ENCODE results near the gene PFN4. TPM values are rescaled to one million over a fixed set of nuclear protein-coding genes. Genes with fewer than 3 reads are reported as not detected.

Gene PFN4, protein sequence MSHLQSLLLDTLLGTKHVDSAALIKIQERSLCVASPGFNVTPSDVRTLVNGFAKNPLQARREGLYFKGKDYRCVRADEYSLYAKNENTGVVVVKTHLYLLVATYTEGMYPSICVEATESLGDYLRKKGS
- 1 to 10 TPM in 7 of 8 experiments, under 1 TPM in 1; 1.00 to 3.8 (median 2.0) TPM for total RNA-seq

DNA sequence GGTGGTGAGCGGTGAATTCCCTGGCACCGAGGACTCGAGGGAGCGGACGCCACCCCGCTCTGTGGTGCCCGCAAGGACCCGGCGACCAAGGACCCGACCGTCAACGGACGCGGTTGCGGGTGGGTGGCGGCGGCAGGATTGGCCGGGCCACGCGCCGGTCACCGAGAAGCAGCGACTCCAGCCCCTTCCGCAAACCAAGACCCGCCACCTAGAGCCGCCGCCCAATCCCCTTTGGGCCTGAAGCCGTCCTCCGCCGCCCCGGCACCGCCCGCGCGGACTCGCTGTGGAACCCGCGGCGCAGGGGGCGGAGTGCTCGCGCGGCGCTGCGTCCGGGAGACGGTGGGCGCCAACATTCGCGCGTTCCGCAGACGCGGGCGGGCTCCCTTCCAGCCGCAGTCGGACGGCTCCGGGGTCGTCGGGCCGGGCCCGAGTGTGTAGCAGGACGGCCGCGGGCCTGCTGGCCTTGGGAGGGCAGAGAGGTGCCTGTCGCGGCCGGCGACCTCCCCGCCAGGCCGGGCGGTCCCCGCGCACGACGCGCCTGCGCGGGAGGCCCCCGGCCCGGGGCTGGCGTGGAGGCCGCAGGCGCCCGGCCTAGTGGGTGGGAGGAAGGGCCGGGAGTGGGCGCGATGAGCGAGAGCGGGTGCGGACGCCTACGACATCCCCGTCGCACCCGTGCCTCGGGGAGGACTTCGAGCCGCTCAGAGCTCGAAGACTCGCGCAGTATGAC is at the start of gene PFN4, which contains the start of gene FAM228B:
PFN4 (minus strand) TSS at position 140 of the 727 bp plus-strand sequence. CDS start 799 bp downstream, outside the sequence.
FAM228B (plus strand) TSS at position 275 of the 727 bp plus-strand sequence. CDS start 893 bp downstream, outside the sequence.
- in situ Hi-C loops (cut with MboI; ENCODE audit: low pct_unique_long_range_greater_than_20kb in 2 of 9, low sequenced_read_pairs in 9 of 9, unreplicated experiment in 9 of 9): loop anchor here in 1 of 9 experiments (25.0 kb wide), 1 partner anchor 239 kb away; the partner anchor contains the start of gene ITSN2
- Histone ChIP-seq H3K4me1 (replicated peaks in 1 of 2) (peaks cover 8 to 9% of the 10 kb centered on the region in 2 donors), H3K4me3 (peak within 1 kb of the TSS; percentile 61 to 89 (median 73)), H3K27ac (peak within 1 kb of the TSS; percentile 91 to 93)
- WGBS, 10 experiments: 0 to 4% (median 0%) methylated on average over 2 to 13 of the region's 103 CpGs; no CpG with 5 or more reads in 7 of the 10 experiments
- peak; percentile 88 to 96 (median 95) for ATAC-seq (replicated peaks in 6 of 8)

DNA sequence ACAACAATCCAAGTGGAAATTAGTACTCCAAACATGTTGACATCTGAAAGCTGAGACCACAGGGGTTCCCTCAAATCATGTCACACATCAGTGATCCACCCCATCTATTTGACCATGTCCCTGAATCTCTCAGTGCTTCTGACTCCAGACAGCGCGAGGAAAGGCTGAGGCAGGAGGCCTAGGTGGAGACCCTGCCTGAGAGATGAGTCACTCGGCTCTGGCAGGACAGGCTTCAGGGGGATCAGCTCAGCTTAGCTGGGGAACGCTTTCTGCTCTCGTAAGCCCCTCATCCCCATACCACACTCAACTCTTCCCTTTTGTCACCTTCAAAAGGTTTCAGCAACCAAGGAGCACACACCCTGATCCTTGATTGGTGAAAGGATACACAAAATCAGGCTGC is 45.9 kb upstream of the PFN4 start:
- in situ Hi-C loops (cut with MboI; ENCODE audit: low pct_unique_long_range_greater_than_20kb in 2 of 9, low sequenced_read_pairs in 9 of 9, unreplicated experiment in 9 of 9): no loop called here

DNA sequence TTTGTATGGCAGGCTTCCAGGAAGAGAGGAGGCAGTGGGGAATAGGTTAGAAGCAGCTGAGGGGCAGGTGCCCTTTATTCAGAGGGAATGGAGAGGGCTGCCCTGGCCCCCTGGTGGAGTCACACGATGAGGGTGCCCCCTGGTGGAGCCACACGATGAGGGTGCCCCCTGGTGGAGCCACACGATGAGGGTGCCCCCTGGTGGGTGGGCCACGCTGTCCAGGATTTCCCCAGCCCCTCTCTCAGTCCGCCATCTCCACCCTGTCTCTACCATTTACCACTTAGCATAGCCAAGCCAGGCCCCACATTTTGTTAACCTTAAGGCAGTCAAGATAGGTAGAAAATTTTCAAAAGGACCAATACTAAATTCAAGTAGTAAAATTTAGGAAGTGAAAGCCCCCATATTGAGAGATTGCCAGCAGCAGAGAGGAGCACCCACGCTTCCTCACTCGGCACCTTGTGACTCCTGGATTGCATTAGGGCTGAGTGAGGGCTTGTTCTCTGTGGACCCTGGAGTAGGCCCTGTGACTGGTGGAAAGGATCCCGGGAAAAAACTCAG is 41.4 kb upstream of the PFN4 start:
- in situ Hi-C loops (cut with MboI; ENCODE audit: low pct_unique_long_range_greater_than_20kb in 2 of 9, low sequenced_read_pairs in 9 of 9, unreplicated experiment in 9 of 9): no loop called here
- no peak overlapping the region for H3K4me3 ChIP-seq
- 33 to 100% (median 96%) methylated on average over 1 to 3 of the region's 8 CpGs; no CpG with 5 or more reads in 1 of the 10 experiments for WGBS, 10 experiments
- H3K27ac ChIP-seq: no peak overlapping the region
- H3K4me1 ChIP-seq (replicated peaks in 1 of 2): no peaks in the 10 kb centered on the region
- ATAC-seq (replicated peaks in 6 of 8): peak in 3 of 8 experiments; percentile 59 to 89 (median 74)

More for the DNA sequence above, 45.9 kb upstream of the PFN4 start:
- H3K4me3 ChIP-seq: no peak overlapping the region
- ATAC-seq (replicated peaks in 6 of 8): peak in 2 of 8 experiments; percentile 32 to 57
- 80 to 92% (median 83%) methylated on average over 1 to 5 of the region's 5 CpGs; no CpG with 5 or more reads in 5 of the 10 experiments for WGBS, 10 experiments
- H3K27ac ChIP-seq: no peak overlapping the region
- no peaks in the 10 kb centered on the region for H3K4me1 ChIP-seq (replicated peaks in 1 of 2)

DNA sequence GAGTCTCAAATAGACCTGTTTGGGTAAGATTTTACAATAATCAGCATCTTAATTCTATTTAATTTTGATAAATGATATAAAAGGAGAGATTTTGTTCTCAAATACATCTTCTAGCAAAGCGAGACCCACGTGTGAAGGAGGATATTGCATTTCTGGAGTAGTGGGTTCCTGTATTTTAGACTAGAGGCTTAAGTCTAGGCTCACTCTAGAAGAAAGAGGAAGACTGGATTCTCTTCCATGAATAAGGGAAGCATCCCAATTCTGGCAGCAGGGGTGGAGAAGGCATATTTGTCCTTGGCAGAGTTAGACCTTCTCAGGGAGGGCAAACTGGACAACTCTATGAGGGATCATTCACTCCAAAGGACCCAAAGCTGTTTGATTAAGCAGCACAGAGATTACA is 40.5 kb upstream of the PFN4 start:
- in situ Hi-C loops (cut with MboI; ENCODE audit: low pct_unique_long_range_greater_than_20kb in 2 of 9, low sequenced_read_pairs in 9 of 9, unreplicated experiment in 9 of 9): no loop called here
- 0 to 100% (median 48%) methylated on average over 1 to 2 of the region's 2 CpGs; no CpG with 5 or more reads in 4 of the 10 experiments for WGBS, 10 experiments

DNA sequence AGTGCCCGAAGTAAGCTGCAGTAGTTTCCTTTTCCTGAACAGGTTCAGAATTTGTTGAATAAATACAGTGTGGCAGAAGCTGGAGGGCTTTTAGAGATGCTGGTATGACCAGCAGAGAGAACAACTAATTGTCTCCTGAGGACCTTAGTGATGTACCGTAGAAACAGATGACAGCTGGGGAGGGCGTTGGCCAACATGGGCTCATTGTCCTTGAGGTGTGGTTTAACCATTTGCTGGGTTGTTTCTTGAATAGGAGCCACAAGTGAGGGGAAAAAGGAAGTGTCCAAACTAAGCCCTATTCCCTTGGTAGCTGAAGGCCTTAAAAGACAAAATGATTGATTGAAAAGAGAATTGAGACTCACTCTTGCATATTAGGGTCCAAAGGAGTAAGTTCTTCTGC is 40.1 kb upstream of the PFN4 start:
- no peak overlapping the region for H3K27ac ChIP-seq
- no peak for ATAC-seq (replicated peaks in 6 of 8)
- no peak overlapping the region for H3K4me3 ChIP-seq
- WGBS, 10 experiments: 77 to 100% (median 96%) methylated on average over 1 to 2 of the region's 3 CpGs; no CpG with 5 or more reads in 4 of the 10 experiments
- in situ Hi-C loops (cut with MboI; ENCODE audit: low pct_unique_long_range_greater_than_20kb in 2 of 9, low sequenced_read_pairs in 9 of 9, unreplicated experiment in 9 of 9): no loop called here
- H3K4me1 ChIP-seq (replicated peaks in 1 of 2): no peaks in the 10 kb centered on the region

More for the DNA sequence above, 40.5 kb upstream of the PFN4 start:
- Histone ChIP-seq H3K4me3 (no peak overlapping the region), H3K4me1 (replicated peaks in 1 of 2) (no peaks in the 10 kb centered on the region), H3K27ac (no peak overlapping the region)
- no peak for ATAC-seq (replicated peaks in 6 of 8)

DNA sequence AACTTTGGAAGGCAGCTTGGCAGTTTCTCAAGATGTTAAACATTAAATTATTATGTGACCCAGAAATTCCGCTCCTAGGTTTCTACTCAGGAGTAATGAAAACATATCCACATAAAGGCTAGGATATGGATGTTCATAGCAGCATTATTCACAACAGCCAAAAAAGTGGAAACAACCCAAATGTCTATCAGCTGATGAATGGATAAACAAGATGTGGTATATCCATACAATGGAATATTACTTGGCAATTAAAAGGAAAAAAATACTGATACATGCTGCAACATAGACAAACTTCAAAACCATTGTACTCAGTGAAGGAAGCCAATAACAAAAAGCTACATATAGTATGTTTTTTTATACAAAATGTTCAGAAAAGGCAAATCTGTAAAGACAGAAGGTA is 39.4 kb upstream of the PFN4 start:
- Histone ChIP-seq H3K4me1 (replicated peaks in 1 of 2) (no peaks in the 10 kb centered on the region), H3K27ac (no peak overlapping the region), H3K4me3 (no peak overlapping the region)
- ATAC-seq (replicated peaks in 6 of 8): no peak
- WGBS, 10 experiments: 83 to 100% (median 100%) methylated on average over 1 of the region's 1 CpG; no CpG with 5 or more reads in 3 of the 10 experiments
- in situ Hi-C loops (cut with MboI; ENCODE audit: low pct_unique_long_range_greater_than_20kb in 2 of 9, low sequenced_read_pairs in 9 of 9, unreplicated experiment in 9 of 9): no loop called here

DNA sequence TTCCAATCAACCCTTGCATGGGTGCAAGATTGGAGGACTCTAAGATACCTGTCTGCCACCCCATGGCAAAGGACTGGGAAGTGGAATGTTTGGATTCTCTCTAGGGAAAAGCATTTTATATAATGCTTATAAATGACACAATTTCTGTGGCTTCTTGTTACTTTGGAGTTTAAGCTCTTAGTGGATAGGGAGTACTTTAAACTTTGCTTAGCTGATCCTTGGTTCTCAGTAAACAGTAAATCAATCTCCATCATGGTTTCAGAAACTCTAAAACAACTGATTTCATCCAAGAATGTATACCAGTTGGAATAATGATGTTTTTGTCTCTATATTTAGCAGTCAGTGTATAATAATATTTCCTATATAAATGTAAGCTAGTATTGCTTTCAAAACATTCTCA is 37.6 kb upstream of the PFN4 start:
- in situ Hi-C loops (cut with MboI; ENCODE audit: low pct_unique_long_range_greater_than_20kb in 2 of 9, low sequenced_read_pairs in 9 of 9, unreplicated experiment in 9 of 9): no loop called here
- Histone ChIP-seq H3K4me3 (no peak overlapping the region), H3K4me1 (replicated peaks in 1 of 2) (no peaks in the 10 kb centered on the region), H3K27ac (no peak overlapping the region)
- ATAC-seq (replicated peaks in 6 of 8): no peak

DNA sequence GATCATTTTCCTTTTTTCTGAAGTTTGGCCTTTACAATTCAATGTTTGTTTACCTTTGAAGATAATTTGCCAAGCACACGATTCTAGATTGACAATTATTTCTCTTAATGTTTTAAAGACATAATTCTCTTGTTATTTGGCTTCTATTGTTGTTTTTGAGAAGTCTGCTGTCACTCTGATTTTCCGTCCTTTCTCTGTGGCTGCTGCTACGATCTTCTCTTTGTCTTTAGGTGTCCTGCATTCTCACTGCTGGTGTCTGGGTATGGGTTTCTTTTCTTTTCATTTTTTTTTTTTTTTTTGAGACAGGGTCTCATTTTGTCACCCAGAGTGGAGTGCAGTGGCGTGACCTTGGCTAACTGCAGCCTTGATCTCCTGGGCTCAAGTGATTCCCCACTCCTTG is 36.6 kb upstream of the PFN4 start:
- Histone ChIP-seq H3K4me1 (replicated peaks in 1 of 2) (no peaks in the 10 kb centered on the region), H3K4me3 (no peak overlapping the region), H3K27ac (no peak overlapping the region)
- no peak for ATAC-seq (replicated peaks in 6 of 8)
- 54 to 98% (median 88%) methylated on average over 3 to 4 of the region's 4 CpGs for WGBS, 10 experiments
- in situ Hi-C loops (cut with MboI; ENCODE audit: low pct_unique_long_range_greater_than_20kb in 2 of 9, low sequenced_read_pairs in 9 of 9, unreplicated experiment in 9 of 9): no loop called here

DNA sequence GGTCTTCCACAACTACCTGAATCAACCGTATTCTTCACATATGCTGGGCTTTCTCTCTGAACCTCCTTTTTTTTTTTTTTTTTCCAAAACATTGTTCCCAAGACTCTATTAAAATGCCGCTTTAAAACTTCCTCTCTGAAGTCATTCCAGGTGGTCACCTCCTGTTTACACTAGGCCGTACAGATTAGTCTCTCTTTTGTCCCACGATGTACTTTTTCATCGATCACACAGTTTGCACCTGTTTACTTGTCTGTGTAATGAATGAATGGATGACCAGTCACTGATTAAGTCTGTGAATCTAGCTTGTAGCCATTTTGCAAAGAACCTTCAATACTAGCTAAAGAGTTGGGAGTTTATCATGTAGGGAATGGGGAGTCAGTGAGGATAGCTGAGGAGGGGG is 35.0 kb upstream of the PFN4 start:
- in situ Hi-C loops (cut with MboI; ENCODE audit: low pct_unique_long_range_greater_than_20kb in 2 of 9, low sequenced_read_pairs in 9 of 9, unreplicated experiment in 9 of 9): no loop called here
- Histone ChIP-seq H3K4me3 (no peak overlapping the region), H3K27ac (no peak overlapping the region), H3K4me1 (replicated peaks in 1 of 2) (no peaks in the 10 kb centered on the region)
- whole genome bisulfite sequencing, 10 experiments: 78 to 100% (median 93%) methylated on average over 1 to 5 of the region's 5 CpGs
- no peak for ATAC-seq (replicated peaks in 6 of 8)

DNA sequence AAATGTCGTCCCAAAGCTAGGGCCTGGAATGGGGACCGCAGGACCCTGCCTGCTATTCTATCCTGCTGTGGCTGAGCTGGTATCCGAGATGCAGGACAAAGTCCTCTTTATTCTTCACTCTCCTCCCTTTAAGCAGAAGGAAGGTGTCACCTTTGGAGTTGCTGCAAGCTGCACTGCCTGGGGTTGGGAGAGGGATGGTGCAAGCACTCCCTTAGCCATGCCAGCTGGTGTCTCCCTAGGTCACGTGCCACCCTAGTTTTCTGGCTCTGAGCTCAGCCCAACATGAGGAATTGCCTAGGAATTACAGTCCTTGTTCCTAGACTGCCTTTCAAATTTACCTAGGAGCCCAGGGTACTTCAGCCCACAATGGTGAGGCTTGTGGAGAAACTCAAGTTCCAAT is 30.3 kb upstream of the PFN4 start:
- 80 to 100% (median 96%) methylated on average over 1 to 4 of the region's 4 CpGs; no CpG with 5 or more reads in 3 of the 10 experiments for WGBS, 10 experiments
- no peak for ATAC-seq (replicated peaks in 6 of 8)
- in situ Hi-C loops (cut with MboI; ENCODE audit: low pct_unique_long_range_greater_than_20kb in 2 of 9, low sequenced_read_pairs in 9 of 9, unreplicated experiment in 9 of 9): no loop called here
- no peaks in the 10 kb centered on the region for H3K4me1 ChIP-seq (replicated peaks in 1 of 2)
- no peak overlapping the region for H3K27ac ChIP-seq
- H3K4me3 ChIP-seq: no peak overlapping the region

DNA sequence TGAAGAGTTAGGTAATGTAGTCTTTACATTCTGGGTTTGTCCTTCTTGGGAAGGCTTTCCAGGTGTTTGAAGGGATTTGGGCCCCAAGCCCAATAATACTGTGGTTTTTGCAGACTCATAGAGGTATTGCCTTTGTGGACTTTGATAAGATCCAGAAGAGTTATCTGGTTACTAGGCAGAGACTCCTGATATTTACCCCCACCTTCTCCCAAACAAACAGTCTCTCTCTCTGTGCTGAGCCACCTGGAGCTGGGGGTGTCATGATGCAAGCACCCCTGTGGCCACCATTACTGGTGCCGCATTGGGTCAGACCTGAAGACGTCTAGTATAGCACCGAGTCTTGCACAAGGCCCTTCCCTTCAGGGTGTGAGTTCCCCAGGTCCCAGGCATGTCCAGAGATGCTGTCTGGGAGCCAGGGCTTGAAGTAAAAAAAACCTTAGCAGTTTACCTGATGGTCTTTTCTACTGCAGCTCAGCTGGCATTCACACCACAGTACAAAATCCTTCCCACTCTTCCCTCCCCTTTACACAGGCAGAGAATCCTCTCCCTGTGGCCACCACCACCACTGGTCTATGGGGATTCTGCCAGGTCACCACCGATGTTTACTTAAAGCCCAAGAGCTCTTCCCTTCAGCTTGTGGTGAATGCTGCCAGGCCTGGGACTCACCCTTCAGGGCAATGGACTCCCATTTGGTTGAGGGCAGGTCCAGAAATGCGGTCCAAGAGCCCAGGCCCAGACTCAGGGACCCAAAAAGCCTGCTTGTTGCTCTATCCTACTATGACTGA is 29.5 kb upstream of the PFN4 start:
- WGBS, 10 experiments: 83 to 100% (median 100%) methylated on average over 1 to 3 of the region's 5 CpGs; no CpG with 5 or more reads in 6 of the 10 experiments
- no peaks in the 10 kb centered on the region for H3K4me1 ChIP-seq (replicated peaks in 1 of 2)
- no peak overlapping the region for H3K4me3 ChIP-seq
- H3K27ac ChIP-seq: no peak overlapping the region
- in situ Hi-C loops (cut with MboI; ENCODE audit: low pct_unique_long_range_greater_than_20kb in 2 of 9, low sequenced_read_pairs in 9 of 9, unreplicated experiment in 9 of 9): no loop called here
- ATAC-seq (replicated peaks in 6 of 8): no peak

DNA sequence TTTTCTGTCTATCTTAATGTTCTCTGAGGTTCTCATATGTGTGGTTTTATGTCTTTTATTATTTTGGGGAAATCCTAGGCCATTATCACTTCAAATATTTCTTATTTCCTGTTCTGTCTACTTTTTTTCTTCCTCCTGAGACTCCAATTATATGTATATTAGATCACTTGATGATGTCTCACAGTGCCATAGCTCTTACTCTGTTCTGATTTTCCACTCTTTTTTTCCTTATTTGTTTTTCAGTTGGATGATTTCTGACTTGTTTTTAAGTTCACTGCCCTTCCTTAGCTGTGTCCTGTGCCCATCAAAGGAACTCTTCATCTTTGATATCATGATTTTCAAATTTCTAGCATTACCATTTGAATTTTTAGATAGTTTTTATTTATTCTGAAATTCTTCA is 24.2 kb upstream of the PFN4 start:
- no peaks in the 10 kb centered on the region for H3K4me1 ChIP-seq (replicated peaks in 1 of 2)
- no peak for ATAC-seq (replicated peaks in 6 of 8)
- in situ Hi-C loops (cut with MboI; ENCODE audit: low pct_unique_long_range_greater_than_20kb in 2 of 9, low sequenced_read_pairs in 9 of 9, unreplicated experiment in 9 of 9): loop anchor here in 1 of 9 experiments (25.0 kb wide), 1 partner anchor 240 kb away; no protein-coding TSS in a partner anchor
- no peak overlapping the region for H3K27ac ChIP-seq
- H3K4me3 ChIP-seq: no peak overlapping the region

All from motor neuron (in vitro differentiated cells).